Colonic mucosa (tissue), 4 donors: ENCODE measurements around the gene SMCO4. TPM values are rescaled to one million over a fixed set of nuclear protein-coding genes. Genes with fewer than 3 reads are reported as not detected.

Source experiments
- DNase-seq: peaks from one replicate; pipeline ENCODE4 v3.0.0-alpha.2; 2020
- H3K27ac ChIP-seq: fragments of 200-600 bp; one replicate; pipeline ENCODE4 v1.8.0; 2021
- H3K27me3 ChIP-seq: fragments of 200-600 bp; one replicate; pipeline ENCODE4 v1.8.0; 2021
- H3K36me3 ChIP-seq: fragments of 200-600 bp; one replicate; pipeline ENCODE4 v1.8.0; 2021
- H3K4me1 ChIP-seq: fragments of 200-600 bp; one replicate; pipeline ENCODE4 v1.8.0; 2021; ENCODE audit warnings: mild to moderate bottlenecking
- H3K4me3 ChIP-seq: fragments of 200-600 bp; one replicate; pipeline ENCODE4 v1.8.0; 2021
- H3K9ac ChIP-seq, 2 donors: one replicate each; pipeline ENCODE4 v1.7.0; 2013; ENCODE audit warnings: control low read depth in 2 of 2, low read depth in 2 of 2, low read length in 2 of 2
- H3K9me3 ChIP-seq: fragments of 200-600 bp; one replicate; pipeline ENCODE4 v1.8.0; 2021
- intact Hi-C: fragments of 100-400 bp; cut with DNase I; formaldehyde crosslinking; loops from one replicate; pipeline ENCODE4 v1.14.1; 2022
- total RNA-seq, 2 donors: library from RNA; stranded (reverse); fragmentation: NEBNext Ultra II Directional in 1 of 2; extraction: Animal tissue kit (Norgen Biotek cat#: 25700) in 1 of 2; gene quantifications; one replicate each; pipeline ENCODE4 v1.2.1, GENCODE V29; 2021
- TF ChIP-seq, protein P1 (sequence below): fragments of 200-600 bp; IDR thresholded peaks from one replicate; pipeline ENCODE4 v1.8.0; 2022; ENCODE audit warnings: antibody characterized with exemption, mild to moderate bottlenecking
- donor health status: healthy.
- donor health status: DM: no; HTN: no; CAD: no.
- donor health status: DM: no; HTN: no; CAD: no.

SMCO4 gene
- total RNA-seq, 2 donors from 2014 or later: 47.2 to 73.7 TPM

GRCh38 chr11:93501856-93502255 is 41.3 kb downstream of the SMCO4 start:
- no peak overlapping the region for H3K9ac ChIP-seq
- no peak overlapping the region for H3K4me3 ChIP-seq
- H3K4me1 ChIP-seq: no peaks in the 10 kb centered on the region
- no peaks in the 10 kb centered on the region for H3K27me3 ChIP-seq
- TF ChIP-seq, protein P1, sequence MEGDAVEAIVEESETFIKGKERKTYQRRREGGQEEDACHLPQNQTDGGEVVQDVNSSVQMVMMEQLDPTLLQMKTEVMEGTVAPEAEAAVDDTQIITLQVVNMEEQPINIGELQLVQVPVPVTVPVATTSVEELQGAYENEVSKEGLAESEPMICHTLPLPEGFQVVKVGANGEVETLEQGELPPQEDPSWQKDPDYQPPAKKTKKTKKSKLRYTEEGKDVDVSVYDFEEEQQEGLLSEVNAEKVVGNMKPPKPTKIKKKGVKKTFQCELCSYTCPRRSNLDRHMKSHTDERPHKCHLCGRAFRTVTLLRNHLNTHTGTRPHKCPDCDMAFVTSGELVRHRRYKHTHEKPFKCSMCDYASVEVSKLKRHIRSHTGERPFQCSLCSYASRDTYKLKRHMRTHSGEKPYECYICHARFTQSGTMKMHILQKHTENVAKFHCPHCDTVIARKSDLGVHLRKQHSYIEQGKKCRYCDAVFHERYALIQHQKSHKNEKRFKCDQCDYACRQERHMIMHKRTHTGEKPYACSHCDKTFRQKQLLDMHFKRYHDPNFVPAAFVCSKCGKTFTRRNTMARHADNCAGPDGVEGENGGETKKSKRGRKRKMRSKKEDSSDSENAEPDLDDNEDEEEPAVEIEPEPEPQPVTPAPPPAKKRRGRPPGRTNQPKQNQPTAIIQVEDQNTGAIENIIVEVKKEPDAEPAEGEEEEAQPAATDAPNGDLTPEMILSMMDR: no peak
- no peaks in the 10 kb centered on the region for H3K36me3 ChIP-seq
- no peak overlapping the region for H3K27ac ChIP-seq
- DNase-seq: no peak
- intact Hi-C loops: no loop called here
- no peaks in the 10 kb centered on the region for H3K9me3 ChIP-seq

GRCh38 chr11:93500759-93501158 is 42.4 kb downstream of the SMCO4 start:
- no peak overlapping the region for H3K27ac ChIP-seq
- intact Hi-C loops: no loop called here
- TF ChIP-seq, protein P1: no peak

GRCh38 chr11:93498641-93499040 is 44.5 kb downstream of the SMCO4 start:
- no peaks in the 10 kb centered on the region for H3K27me3 ChIP-seq
- no peak overlapping the region for H3K27ac ChIP-seq
- H3K4me3 ChIP-seq: no peak overlapping the region
- H3K9me3 ChIP-seq: no peaks in the 10 kb centered on the region
- TF ChIP-seq, protein P1: no peak
- no peak for DNase-seq
- no peak overlapping the region for H3K9ac ChIP-seq
- no peaks in the 10 kb centered on the region for H3K36me3 ChIP-seq
- intact Hi-C loops: no loop called here
- H3K4me1 ChIP-seq: no peaks in the 10 kb centered on the region

More at GRCh38 chr11:93500759-93501158, 42.4 kb downstream of the SMCO4 start:
- Histone ChIP-seq H3K9me3 (no peaks in the 10 kb centered on the region), H3K4me3 (no peak overlapping the region), H3K4me1 (no peaks in the 10 kb centered on the region), H3K9ac (no peak overlapping the region), H3K36me3 (no peaks in the 10 kb centered on the region), H3K27me3 (no peaks in the 10 kb centered on the region)
- DNase-seq: no peak

- Histone ChIP-seq H3K4me1 (peaks cover 3% of the 10 kb centered on the region), H3K27ac (no peak overlapping the region), H3K36me3 (no peaks in the 10 kb centered on the region), H3K9me3 (no peaks in the 10 kb centered on the region), H3K9ac (no peak overlapping the region), H3K4me3 (no peak overlapping the region), H3K27me3 (no peaks in the 10 kb centered on the region)
- no peak for DNase-seq
- TF ChIP-seq, protein P1: no peak
- intact Hi-C loops: no loop called here
Observed at GRCh38 chr11:93498161-93498560, 45.0 kb downstream of the SMCO4 start.

GRCh38 chr11:93497596-93497995 is 45.6 kb downstream of the SMCO4 start:
- Histone ChIP-seq H3K36me3 (no peaks in the 10 kb centered on the region), H3K27ac (no peak overlapping the region), H3K4me1 (peaks cover 9% of the 10 kb centered on the region), H3K4me3 (no peak overlapping the region), H3K9me3 (no peaks in the 10 kb centered on the region), H3K27me3 (no peaks in the 10 kb centered on the region), H3K9ac (no peak overlapping the region)
- DNase-seq: no peak
- intact Hi-C loops: no loop called here
- TF ChIP-seq, protein P1: no peak

GRCh38 chr11:93494357-93494756 is 48.8 kb downstream of the SMCO4 start:
- Histone ChIP-seq H3K9ac (no peak overlapping the region), H3K27me3 (no peaks in the 10 kb centered on the region), H3K9me3 (no peaks in the 10 kb centered on the region), H3K36me3 (no peaks in the 10 kb centered on the region), H3K27ac (no peak overlapping the region), H3K4me3 (no peak overlapping the region), H3K4me1 (peaks cover 9% of the 10 kb centered on the region)
- no peak for DNase-seq
- intact Hi-C loops: no loop called here
- TF ChIP-seq, protein P1: no peak
